Left lung (tissue), 10 donors: ENCODE data around the gene GSTM1. TPM values are rescaled to one million over a fixed set of nuclear protein-coding genes. Genes with fewer than 3 reads are reported as not detected.
"Not testable (repeated sequence)": the region's sequence is repeated elsewhere in the genome, so short reads cannot be mapped to it uniquely, and the experiment has no call there.

Experiments
- ATAC-seq: fragments of 200-7000 bp; cut with Tn5 transposase; one replicate; pipeline ENCODE4 v1.9.1; 2020; ENCODE audit warnings: moderate library complexity
- DNase-seq, 4 donors: peaks; one replicate each; pipeline ENCODE4 v3.0.0-alpha.2; 2013 to 2020
- H3K27ac ChIP-seq, 2 donors: fragments of 200-600 bp; sonication (generic) in 1 of 2; one replicate each; pipeline versions ENCODE4 v1.5.0 to v1.8.0; 2020 to 2021
- H3K27me3 ChIP-seq, 2 donors: fragments of 200-600 bp; sonication (generic) in 1 of 2; one replicate each; pipeline versions ENCODE4 v1.5.0 to v1.8.0; 2020 to 2021
- H3K36me3 ChIP-seq, 2 donors: fragments of 200-600 bp; sonication (generic) in 1 of 2; one replicate each; pipeline versions ENCODE4 v1.5.0 to v1.8.0; 2020 to 2021
- H3K4me1 ChIP-seq, 2 donors: fragments of 200-600 bp; one replicate each; pipeline ENCODE4 v1.8.0; 2021
- H3K4me3 ChIP-seq, 2 donors: fragments of 200-600 bp; sonication (generic) in 1 of 2; one replicate each; pipeline versions ENCODE4 v1.5.0 to v1.8.0; 2020 to 2021; ENCODE audit warnings: mild to moderate bottlenecking in 1 of 2
- H3K9me3 ChIP-seq, 2 donors: fragments of 200-600 bp; sonication (generic) in 1 of 2; one replicate each; pipeline versions ENCODE4 v1.5.0 to v1.8.0; 2020 to 2021
- CTCF ChIP-seq, 2 donors: fragments of 200-600 bp; sonication (generic) in 1 of 2; IDR thresholded peaks; one replicate each; pipeline versions ENCODE4 v1.5.0 to v1.8.0; 2021; ENCODE audit warnings: antibody characterized with exemption in 2 of 2
- intact Hi-C, 2 donors: fragments of 100-400 bp; cut with DNase I; formaldehyde crosslinking; loops; one replicate each; pipeline versions ENCODE4 v1.11.2 to v1.14.2; 2022
- polyA plus RNA-seq, 6 donors: library from polyadenylated mRNA; unstranded; fragments of 120-200 nt; gene quantifications; one replicate each; pipeline ENCODE4 v1.2.1, GENCODE V29; 2013; ENCODE audit not compliant: insufficient read length in 6 of 6
- total RNA-seq, 2 donors: library from RNA; stranded (reverse); fragmentation: NEBNext Ultra II Directional; extraction: Animal tissue kit (Norgen Biotek cat#: 25700); gene quantifications; one replicate each; pipeline ENCODE4 v1.2.1, GENCODE V29; 2021
- donor health status: DM: no; HTN: yes; CAD: no.
- donor health status: DM: no; HTN: no; CAD: no.

Gene GSTM1
- total and polyA plus RNA-seq, 8 donors: 1.7 to 165 (median 96.2) TPM; not detected in 1

- Histone ChIP-seq H3K4me3 (no peak overlapping the region), H3K27ac (no peak overlapping the region), H3K4me1 (peaks cover 0 to 15% of the 10 kb centered on the region in 2 donors), H3K36me3 (peaks cover 0 to 4% of the 10 kb centered on the region in 2 donors), H3K27me3 (no peaks in the 10 kb centered on the region), H3K9me3 (no peaks in the 10 kb centered on the region)
- ATAC-seq: no peak
- no peak for DNase-seq
- intact Hi-C loops: loop anchor here in 1 of 2 donors (5.0 kb wide), 1 partner anchor 46 kb away; no protein-coding TSS in a partner anchor
- TF ChIP-seq CTCF (IDR thresholded peaks at IDR 0.05): no peak
Measured at GRCh38 chr1:109671067-109671466, 16.6 kb upstream of the GSTM1 start.

GRCh38 chr1:109673861-109674260, 13.8 kb upstream of the GSTM1 start:
- not testable (repeated sequence) for H3K36me3 ChIP-seq, H3K27me3 ChIP-seq, H3K27ac ChIP-seq, ATAC-seq, H3K4me3 ChIP-seq, DNase-seq, H3K9me3 ChIP-seq, H3K4me1 ChIP-seq
- intact Hi-C loops: loop anchor here in 1 of 2 donors (5.0 kb wide), 1 partner anchor 43 kb away; no protein-coding TSS in a partner anchor

GRCh38 chr1:109676683-109677381, 10.8 kb upstream of the GSTM1 start:
- H3K27me3 ChIP-seq, H3K27ac ChIP-seq, DNase-seq, ATAC-seq, H3K4me1 ChIP-seq, H3K9me3 ChIP-seq, intact Hi-C loops, H3K36me3 ChIP-seq, H3K4me3 ChIP-seq: not testable (repeated sequence)

- no peak overlapping the region for H3K4me3 ChIP-seq
- no peak overlapping the region for H3K27ac ChIP-seq
- H3K4me1 ChIP-seq: no peaks in the 10 kb centered on the region
- peaks cover 0 to 4% of the 10 kb centered on the region in 2 donors for H3K36me3 ChIP-seq
- TF ChIP-seq CTCF (IDR thresholded peaks at IDR 0.05): no peak
- no peaks in the 10 kb centered on the region for H3K27me3 ChIP-seq
- DNase-seq (no peak), ATAC-seq (no peak)
- intact Hi-C loops: no loop called here
- no peaks in the 10 kb centered on the region for H3K9me3 ChIP-seq
Measured at GRCh38 chr1:109677459-109677858, 10.2 kb upstream of the GSTM1 start.

- H3K4me1 ChIP-seq, H3K36me3 ChIP-seq, H3K27ac ChIP-seq, ATAC-seq, H3K4me3 ChIP-seq, H3K9me3 ChIP-seq, DNase-seq, H3K27me3 ChIP-seq, intact Hi-C loops: not testable (repeated sequence)
Measured at GRCh38 chr1:109678637-109679036, 9.0 kb upstream of the GSTM1 start.

GRCh38 chr1:109684777-109685176, 2.8 kb upstream of the GSTM1 start:
- intact Hi-C loops, H3K27me3 ChIP-seq, H3K4me1 ChIP-seq, DNase-seq, H3K36me3 ChIP-seq, ATAC-seq, H3K27ac ChIP-seq, H3K9me3 ChIP-seq, H3K4me3 ChIP-seq: not testable (repeated sequence)

GRCh38 chr1:109685399-109685798, 2.2 kb upstream of the GSTM1 start:
- H3K9me3 ChIP-seq, ATAC-seq, H3K36me3 ChIP-seq, H3K4me1 ChIP-seq, intact Hi-C loops, H3K27me3 ChIP-seq, DNase-seq, H3K4me3 ChIP-seq, H3K27ac ChIP-seq: not testable (repeated sequence)

GRCh38 chr1:109685890-109686289, 1.7 kb upstream of the GSTM1 start:
- H3K27me3 ChIP-seq, H3K27ac ChIP-seq, H3K4me1 ChIP-seq, H3K4me3 ChIP-seq, H3K9me3 ChIP-seq, DNase-seq, H3K36me3 ChIP-seq, ATAC-seq, intact Hi-C loops: not testable (repeated sequence)

GRCh38 chr1:109687109-109687508, 508 bp upstream of the GSTM1 start:
- H3K9me3 ChIP-seq, DNase-seq, intact Hi-C loops, H3K27me3 ChIP-seq, H3K36me3 ChIP-seq, ATAC-seq, H3K4me1 ChIP-seq: not testable (repeated sequence)
- Histone ChIP-seq H3K27ac (peak overlapping the region in 1 of 2 donors; percentile 61), H3K4me3 (peak overlapping the region in 1 of 2 donors; percentile 45)
